ENCODE measurements around the gene MAGEA4.
"Not testable (repeated sequence)": the region's sequence is repeated elsewhere in the genome, so short reads cannot be mapped to it uniquely, and the experiment has no call there.

DNA sequence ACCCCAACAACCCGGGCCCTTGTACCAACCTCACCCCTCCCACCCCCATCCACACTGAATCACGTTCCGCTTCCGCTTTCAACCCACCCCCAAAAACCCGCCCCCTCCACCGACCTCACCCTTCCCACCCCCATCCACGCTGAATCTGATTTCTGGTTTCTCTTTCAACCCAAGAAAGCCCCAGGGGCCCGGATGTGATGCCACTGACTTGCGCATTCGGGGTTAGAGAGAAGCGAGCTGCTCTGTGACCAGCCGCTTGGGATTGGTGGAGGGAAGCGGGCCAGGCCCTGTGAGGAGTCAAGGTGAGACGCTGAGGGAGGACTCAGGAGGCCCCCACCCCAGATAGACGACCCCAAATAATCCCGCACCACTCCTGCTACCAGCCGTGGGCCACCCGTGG lies 6.0 kb downstream of the MAGEA4 start:
- not testable (repeated sequence) for TF ChIP-seq TCF12 (IDR thresholded peaks at IDR 0.05; ENCODE audit: low read depth, low read length); HDAC2 (IDR thresholded peaks at IDR 0.05; ENCODE audit: borderline replicate concordance in 1 of 2, low read depth in 2 of 2, low read length in 2 of 2); EP300 (IDR thresholded peaks at IDR 0.05; ENCODE audit: borderline replicate concordance in 1 of 2, low read depth in 2 of 2, low read length in 2 of 2); CREB1 (IDR thresholded peaks at IDR 0.05)
- TF ChIP-seq, protein P1, sequence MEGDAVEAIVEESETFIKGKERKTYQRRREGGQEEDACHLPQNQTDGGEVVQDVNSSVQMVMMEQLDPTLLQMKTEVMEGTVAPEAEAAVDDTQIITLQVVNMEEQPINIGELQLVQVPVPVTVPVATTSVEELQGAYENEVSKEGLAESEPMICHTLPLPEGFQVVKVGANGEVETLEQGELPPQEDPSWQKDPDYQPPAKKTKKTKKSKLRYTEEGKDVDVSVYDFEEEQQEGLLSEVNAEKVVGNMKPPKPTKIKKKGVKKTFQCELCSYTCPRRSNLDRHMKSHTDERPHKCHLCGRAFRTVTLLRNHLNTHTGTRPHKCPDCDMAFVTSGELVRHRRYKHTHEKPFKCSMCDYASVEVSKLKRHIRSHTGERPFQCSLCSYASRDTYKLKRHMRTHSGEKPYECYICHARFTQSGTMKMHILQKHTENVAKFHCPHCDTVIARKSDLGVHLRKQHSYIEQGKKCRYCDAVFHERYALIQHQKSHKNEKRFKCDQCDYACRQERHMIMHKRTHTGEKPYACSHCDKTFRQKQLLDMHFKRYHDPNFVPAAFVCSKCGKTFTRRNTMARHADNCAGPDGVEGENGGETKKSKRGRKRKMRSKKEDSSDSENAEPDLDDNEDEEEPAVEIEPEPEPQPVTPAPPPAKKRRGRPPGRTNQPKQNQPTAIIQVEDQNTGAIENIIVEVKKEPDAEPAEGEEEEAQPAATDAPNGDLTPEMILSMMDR (IDR thresholded peaks at IDR 0.05; ENCODE audit: control extremely low read depth in 1 of 3, insufficient read depth in 1 of 3, low read depth in 1 of 3, low read length in 3 of 3) = not testable (repeated sequence)
